M059J (cell line): ENCODE data around the gene CROCC2. TPM values are rescaled to one million over a fixed set of nuclear protein-coding genes. Genes with fewer than 3 reads are reported as not detected.

ENCODE experiments used
- DNase-seq: peaks from one replicate; pipeline ENCODE4 v3.0.0-alpha.2; 2012; ENCODE audit warnings: low read depth
- total RNA-seq: library from RNA; depleted of rRNA; stranded (reverse); fragments of >200 nt; shearing (Covaris generic); gene quantifications from 2 replicates; pipeline ENCODE4 v1.2.3, GENCODE V29; 2014

CROCC2 gene
- total RNA-seq, 1 experiment from 2014 or later, result not detected

GRCh38 chr2:240999873-241000541 lies 93.9 kb downstream of the CROCC2 start:
- DNase-seq, result no peak

GRCh38 chr2:241000831-241001321 lies 94.7 kb downstream of the CROCC2 start:
- DNase-seq, result no peak

GRCh38 chr2:241001413-241002274 lies 95.5 kb downstream of the CROCC2 start:
- peak; percentile 56 for DNase-seq

- DNase-seq, result no peak
Measured at GRCh38 chr2:241002275-241003046, 96.3 kb downstream of the CROCC2 start.

DNA sequence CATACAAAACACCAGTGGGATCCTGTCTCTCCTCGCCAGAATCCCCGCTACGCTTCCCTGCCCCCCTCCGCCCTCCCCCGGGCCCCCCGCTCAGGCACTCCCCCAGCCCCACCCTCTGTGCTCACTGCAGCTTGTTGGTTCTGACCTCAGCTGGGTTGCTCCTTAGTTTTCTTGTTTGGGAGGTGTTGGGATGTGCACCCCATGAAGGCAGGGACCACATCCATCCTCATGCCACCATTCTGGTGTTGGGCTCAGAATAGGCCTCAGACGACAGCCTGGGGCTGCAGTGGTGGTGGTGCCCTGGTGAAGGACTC lies 96.9 kb downstream of the CROCC2 start:
- DNase-seq, result no peak

- no peak for DNase-seq
Measured at GRCh38 chr2:241003369-241003768, 97.2 kb downstream of the CROCC2 start.

- no peak for DNase-seq
Measured at GRCh38 chr2:241003830-241004564, 97.9 kb downstream of the CROCC2 start.

- DNase-seq, result no peak
Measured at GRCh38 chr2:241005569-241005968, 99.4 kb downstream of the CROCC2 start.

GRCh38 chr2:241006412-241006811 lies 100.3 kb downstream of the CROCC2 start:
- no peak for DNase-seq

DNA sequence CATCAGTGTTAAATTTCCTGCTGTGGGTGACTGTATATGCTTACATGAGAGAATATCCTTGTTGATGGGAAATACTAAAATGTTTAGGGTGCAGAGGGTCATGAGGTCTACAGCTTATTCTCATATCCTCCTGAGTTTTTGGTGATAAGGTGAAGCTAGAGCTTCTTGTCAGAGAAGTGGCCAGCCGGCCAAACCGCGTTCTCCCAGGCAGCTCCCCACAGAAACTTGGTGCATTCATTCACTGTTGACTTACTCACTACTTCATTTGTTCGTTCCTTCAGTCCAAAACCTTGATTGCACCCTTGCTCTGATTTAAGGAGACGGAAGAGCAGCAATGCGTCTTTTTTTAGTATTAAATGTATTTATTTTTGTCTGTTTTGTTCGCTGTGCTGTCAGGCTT lies 101.0 kb downstream of the CROCC2 start:
- no peak for DNase-seq

GRCh38 chr2:241007880-241008710 lies 102.0 kb downstream of the CROCC2 start:
- no peak for DNase-seq

- no peak for DNase-seq
Measured at GRCh38 chr2:241008711-241009121, 102.6 kb downstream of the CROCC2 start.

- no peak for DNase-seq
Measured at GRCh38 chr2:241009191-241009590, 103.1 kb downstream of the CROCC2 start.

DNA sequence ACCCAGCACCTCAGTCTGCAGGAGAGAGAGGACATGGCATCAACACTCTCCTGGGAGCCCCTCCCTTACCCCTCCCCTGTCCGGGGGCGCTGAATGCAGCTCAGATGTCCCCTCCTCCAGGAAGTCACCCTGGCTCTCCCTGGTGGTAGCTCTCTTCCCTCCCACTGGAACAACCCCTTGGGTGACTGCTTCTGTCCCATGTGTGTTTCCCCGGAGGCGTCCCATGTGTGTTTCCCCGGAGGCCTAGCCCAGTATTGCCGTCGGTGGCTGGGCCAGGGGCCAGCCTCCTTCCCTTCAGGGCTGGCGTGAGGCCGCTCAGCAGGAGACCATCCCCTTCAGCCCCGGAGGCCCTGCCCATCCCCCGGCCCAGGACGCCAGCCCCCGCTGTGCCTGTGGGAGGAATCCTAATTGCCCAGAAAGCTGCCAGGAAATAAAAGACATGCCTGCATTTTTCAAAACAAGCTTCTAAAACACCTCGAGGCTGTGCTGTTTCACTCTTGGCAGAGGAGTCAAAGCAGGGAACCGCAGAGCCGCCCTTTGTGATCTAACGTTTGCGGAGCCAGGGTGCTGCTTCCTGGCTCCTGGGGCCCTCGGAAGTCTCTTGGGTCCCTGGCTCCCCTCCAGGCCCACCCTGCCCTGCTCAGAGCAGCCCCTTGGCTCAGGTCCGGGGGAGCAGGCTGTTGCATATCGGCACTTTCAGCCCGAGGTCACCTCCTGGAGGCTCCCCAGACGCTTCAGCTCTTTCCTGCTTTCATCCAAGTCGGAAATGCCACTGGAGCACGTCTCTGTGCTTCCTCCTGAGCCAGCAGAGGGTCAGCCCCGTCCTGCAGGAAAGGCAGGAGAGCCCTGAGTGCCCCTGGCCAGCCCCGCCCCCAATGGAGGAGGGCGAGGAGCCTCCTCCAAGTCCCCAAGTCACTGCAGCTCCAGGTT lies 103.7 kb downstream of the CROCC2 start:
- DNase-seq, result peak; percentile 87

DNA sequence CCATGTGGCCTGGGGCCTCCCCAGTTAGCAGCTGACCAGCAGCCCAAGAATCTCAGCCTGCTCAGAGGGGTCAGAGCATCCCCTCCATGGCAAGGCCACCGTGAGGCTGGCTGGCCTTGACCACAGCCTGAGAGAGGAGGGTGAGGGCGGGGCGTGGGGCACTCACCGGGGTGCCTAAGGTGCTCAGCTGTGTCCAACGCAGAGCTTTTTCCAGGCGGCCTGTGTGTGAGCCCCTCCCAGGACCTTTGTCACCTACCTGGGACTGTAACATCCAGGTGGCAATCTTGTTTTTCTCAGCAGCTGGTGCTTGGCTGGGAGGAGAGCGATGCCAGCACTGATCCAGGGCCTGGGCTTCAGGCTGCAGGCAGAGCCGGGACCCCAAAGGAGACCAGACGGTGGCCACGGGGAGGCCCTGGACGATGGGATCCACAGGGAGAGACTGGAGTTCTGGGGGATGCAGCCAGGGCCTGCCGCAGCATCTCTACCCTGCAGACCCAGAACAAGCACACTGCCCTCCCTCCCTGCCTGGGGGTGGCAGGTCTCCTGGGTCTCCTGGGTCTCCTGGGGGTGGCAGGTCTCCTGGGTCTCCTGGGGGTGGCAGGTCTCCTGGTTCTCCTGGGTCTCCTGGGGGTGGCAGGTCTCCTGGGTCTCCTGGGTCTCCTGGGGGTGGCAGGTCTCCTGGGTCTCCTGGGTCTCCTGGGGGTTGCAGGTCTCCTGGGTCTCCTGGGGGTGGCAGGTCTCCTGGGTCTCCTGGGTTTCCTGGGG lies 104.6 kb downstream of the CROCC2 start:
- no peak for DNase-seq

DNA sequence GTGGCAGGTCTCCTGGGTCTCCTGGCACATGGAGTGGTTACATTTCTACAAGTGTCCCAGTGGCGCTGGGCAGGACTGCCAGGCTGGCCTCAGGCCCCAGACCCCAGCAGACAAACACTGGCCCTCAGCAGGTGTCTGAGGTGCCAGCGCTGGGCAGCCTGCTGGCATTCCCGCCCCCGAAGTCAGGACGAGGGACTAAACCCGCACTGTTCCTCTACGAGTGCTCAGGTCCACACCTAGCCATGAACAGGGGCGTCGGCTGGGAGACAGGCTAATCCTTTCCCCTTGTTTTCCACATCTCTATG lies 105.1 kb downstream of the CROCC2 start:
- DNase-seq, result no peak

DNA sequence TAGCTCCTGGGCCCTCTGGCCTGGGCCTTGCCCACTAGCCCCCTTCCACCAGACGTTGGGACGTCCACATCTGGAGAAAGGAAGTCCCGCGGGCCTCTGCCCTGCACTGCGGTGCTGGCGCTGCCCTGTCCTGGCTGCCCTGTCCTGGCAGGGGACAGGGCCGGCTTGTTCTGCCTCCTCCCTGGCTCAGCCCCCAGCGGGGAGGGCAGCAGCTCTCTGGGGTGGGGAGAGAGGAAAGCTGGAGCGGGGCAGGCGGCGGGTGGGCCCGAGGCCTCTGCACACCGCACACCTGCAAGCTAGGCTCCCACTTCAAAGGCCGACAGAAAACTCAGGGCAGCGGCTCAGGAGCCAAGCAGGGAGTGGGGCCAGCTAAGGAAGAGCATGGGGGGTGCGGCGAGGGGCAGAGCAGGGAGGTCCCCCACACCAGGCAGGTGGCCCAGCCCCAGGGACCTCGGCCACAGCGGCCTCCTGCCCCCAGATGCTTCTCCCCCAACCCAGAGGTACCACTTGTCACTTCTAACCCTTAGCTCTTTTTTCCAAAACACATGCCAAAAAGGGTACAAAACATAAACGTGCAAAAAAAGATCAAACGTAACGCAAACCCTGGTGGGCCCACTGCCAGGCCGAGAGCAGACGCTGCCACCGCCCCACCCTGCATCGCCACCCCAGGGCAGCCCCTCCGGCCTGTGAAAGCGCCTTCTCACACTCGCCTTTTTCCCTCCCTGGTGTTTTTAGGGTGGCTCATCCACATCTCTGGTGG lies 105.8 kb downstream of the CROCC2 start:
- DNase-seq, result no peak

- no peak for DNase-seq
Measured at GRCh38 chr2:241014224-241014623, 108.1 kb downstream of the CROCC2 start.
